Esophagus muscularis mucosa (tissue), 4 donors: ENCODE measurements around the gene YKT6. TPM values are rescaled to one million over a fixed set of nuclear protein-coding genes. Genes with fewer than 3 reads are reported as not detected.

ENCODE experiments used
- DNase-seq: peaks from one replicate; pipeline ENCODE4 v3.0.0-alpha.2; 2017; ENCODE audit errors: extremely low spot score
- H3K27ac ChIP-seq, 4 donors: fragments of 200-600 bp; sonication (generic); replicated peaks in 1 of 4; 1 replicate in 3 of 4; 2 replicates in 1 of 4; pipeline ENCODE4 v1.5.1; 2016 to 2019; ENCODE audit warnings: mild to moderate bottlenecking in 1 of 4
- H3K27me3 ChIP-seq, 4 donors: fragments of 200-600 bp; sonication (generic); one replicate each; pipeline versions ENCODE4 v1.5.1 to v1.6.0; 2016 to 2019
- H3K36me3 ChIP-seq, 4 donors: fragments of 200-600 bp; sonication (generic); one replicate each; pipeline ENCODE4 v1.5.1; 2016 to 2019
- H3K4me1 ChIP-seq, 4 donors: fragments of 200-600 bp; sonication (generic); one replicate each; pipeline ENCODE4 v1.5.1; 2016 to 2019
- H3K4me3 ChIP-seq, 4 donors: fragments of 200-600 bp; sonication (generic); 1 replicate in 2 of 4; 2 replicates in 2 of 4; pipeline ENCODE4 v1.5.1; 2016 to 2019; ENCODE audit warnings: mild to moderate bottlenecking in 4 of 4, moderate library complexity in 1 of 4
- H3K9me3 ChIP-seq, 4 donors: fragments of 200-600 bp; sonication (generic); 1 replicate in 3 of 4; 2 replicates in 1 of 4; pipeline ENCODE4 v1.5.1; 2016 to 2019
- EP300 ChIP-seq: sonication (generic); formaldehyde crosslinking; IDR thresholded peaks from one replicate; pipeline ENCODE4 v1.6.1; 2017; ENCODE audit warnings: antibody characterized with exemption
- POLR2A ChIP-seq: fragments of 450-650 bp; IDR thresholded peaks from one replicate; pipeline ENCODE4 v1.6.1; 2017; ENCODE audit warnings: antibody characterized with exemption, moderate library complexity, mild to moderate bottlenecking, low read depth
- POLR2AphosphoS5 ChIP-seq, 2 donors: sonication (generic); formaldehyde crosslinking; IDR thresholded peaks; one replicate each; pipeline ENCODE4 v1.6.1; 2017; ENCODE audit warnings: antibody characterized with exemption in 2 of 2
- WGBS: methylation state at CpG from one replicate; pipeline ENCODE4 v1.1.5; 2018; 5-methylcytosine and 5-hydroxymethylcytosine counted together
- intact Hi-C: fragments of 100-400 bp; cut with DNase I; formaldehyde crosslinking; loops from one replicate; pipeline ENCODE4 v1.15.1; 2023
- total RNA-seq, 4 donors: library from RNA; depleted of rRNA; stranded (reverse); fragments of >200 nt; gene quantifications; one replicate each; pipeline versions ENCODE4 v1.1.0 to v1.2.1, GENCODE V29; 2016
- TF ChIP-seq, protein P1 (sequence below), 3 experiments: fragments of 200-600 bp in 2 of 3; fragments of 450-650 bp in 1 of 3; sonication (generic) in 2 of 3; IDR thresholded peaks; one replicate each; pipeline ENCODE4 v1.5.1; 2017 to 2019; ENCODE audit warnings: antibody characterized with exemption in 3 of 3, mild to moderate bottlenecking in 2 of 3, moderate library complexity in 1 of 3

YKT6 gene
- total RNA-seq, 4 donors from 2014 or later, result 49.8 to 79.5 (median 64.4) TPM

DNA sequence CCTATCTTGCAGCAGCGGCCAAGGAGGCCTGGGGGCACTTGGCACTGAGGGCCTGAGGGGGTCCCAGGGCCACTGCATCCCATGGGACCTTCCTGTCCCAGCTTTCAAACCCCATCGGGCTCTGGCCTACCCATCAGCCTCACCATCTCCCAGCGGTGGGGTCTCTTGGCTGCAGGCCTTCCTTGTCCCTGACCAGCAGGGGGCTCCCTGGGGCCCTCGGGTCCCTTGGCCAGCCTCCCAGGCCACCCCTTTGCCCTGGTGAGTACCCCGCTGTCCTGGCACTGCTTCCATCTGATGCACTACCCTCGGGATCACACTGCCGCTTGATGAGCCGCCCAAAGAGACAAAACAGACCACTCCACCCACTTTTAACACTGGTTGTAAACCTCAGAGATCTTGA, 43.5 kb downstream of the YKT6 start:
- WGBS, result 72% methylated on average over 5 of the region's 8 CpGs
- DNase-seq, result no peak
- Histone ChIP-seq H3K4me3 (no peak overlapping the region), H3K27me3 (peaks cover 0 to 10% (median 0%) of the 10 kb centered on the region in 4 donors), H3K36me3 (no peaks in the 10 kb centered on the region), H3K4me1 (peaks cover 0 to 8% (median 6%) of the 10 kb centered on the region in 4 donors), H3K9me3 (no peaks in the 10 kb centered on the region), H3K27ac (no peak overlapping the region)
- intact Hi-C loops, result loop anchor here (5.0 kb wide), 1 partner anchor 323 kb away; no protein-coding TSS in a partner anchor
- TF ChIP-seq POLR2AphosphoS5 (IDR thresholded peaks at IDR 0.05), result no peak
- TF ChIP-seq, protein P1, sequence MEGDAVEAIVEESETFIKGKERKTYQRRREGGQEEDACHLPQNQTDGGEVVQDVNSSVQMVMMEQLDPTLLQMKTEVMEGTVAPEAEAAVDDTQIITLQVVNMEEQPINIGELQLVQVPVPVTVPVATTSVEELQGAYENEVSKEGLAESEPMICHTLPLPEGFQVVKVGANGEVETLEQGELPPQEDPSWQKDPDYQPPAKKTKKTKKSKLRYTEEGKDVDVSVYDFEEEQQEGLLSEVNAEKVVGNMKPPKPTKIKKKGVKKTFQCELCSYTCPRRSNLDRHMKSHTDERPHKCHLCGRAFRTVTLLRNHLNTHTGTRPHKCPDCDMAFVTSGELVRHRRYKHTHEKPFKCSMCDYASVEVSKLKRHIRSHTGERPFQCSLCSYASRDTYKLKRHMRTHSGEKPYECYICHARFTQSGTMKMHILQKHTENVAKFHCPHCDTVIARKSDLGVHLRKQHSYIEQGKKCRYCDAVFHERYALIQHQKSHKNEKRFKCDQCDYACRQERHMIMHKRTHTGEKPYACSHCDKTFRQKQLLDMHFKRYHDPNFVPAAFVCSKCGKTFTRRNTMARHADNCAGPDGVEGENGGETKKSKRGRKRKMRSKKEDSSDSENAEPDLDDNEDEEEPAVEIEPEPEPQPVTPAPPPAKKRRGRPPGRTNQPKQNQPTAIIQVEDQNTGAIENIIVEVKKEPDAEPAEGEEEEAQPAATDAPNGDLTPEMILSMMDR (IDR thresholded peaks at IDR 0.05), result peak in 1 of 3 experiments; percentile 32

GRCh38 chr7:44246396-44247113, 45.8 kb downstream of the YKT6 start:
- Histone ChIP-seq H3K36me3 (no peaks in the 10 kb centered on the region), H3K27ac (no peak overlapping the region), H3K9me3 (no peaks in the 10 kb centered on the region), H3K4me3 (no peak overlapping the region), H3K4me1 (peaks cover 0 to under 1% (median 0%) of the 10 kb centered on the region in 4 donors), H3K27me3 (no peaks in the 10 kb centered on the region)
- no peak for TF ChIP-seq EP300
- no peak for DNase-seq
- WGBS, result 95% methylated on average over 7 of the region's 7 CpGs
- intact Hi-C loops, result no loop called here

- no peaks in the 10 kb centered on the region for H3K4me1 ChIP-seq
- H3K27ac ChIP-seq, result no peak overlapping the region
- TF ChIP-seq, protein P1 (IDR thresholded peaks at IDR 0.05), result no peak
- no peak for TF ChIP-seq EP300
- no peak for TF ChIP-seq POLR2AphosphoS5 (IDR thresholded peaks at IDR 0.05)
- TF ChIP-seq POLR2A, result no peak
- H3K27me3 ChIP-seq, result no peaks in the 10 kb centered on the region
- DNase-seq, result no peak
- no peaks in the 10 kb centered on the region for H3K36me3 ChIP-seq
- intact Hi-C loops, result no loop called here
- H3K9me3 ChIP-seq, result no peaks in the 10 kb centered on the region
- H3K4me3 ChIP-seq, result no peak overlapping the region
- 68% methylated on average over 3 of the region's 10 CpGs for WGBS
These were observed 47.3 kb downstream of the YKT6 start for GRCh38 chr7:44247868-44248651.

GRCh38 chr7:44249639-44250234, 49.0 kb downstream of the YKT6 start:
- H3K4me3 ChIP-seq, result no peak overlapping the region
- no peaks in the 10 kb centered on the region for H3K27me3 ChIP-seq
- no peak for DNase-seq
- H3K9me3 ChIP-seq, result no peaks in the 10 kb centered on the region
- 81% methylated on average over 12 of the region's 15 CpGs for WGBS
- TF ChIP-seq POLR2AphosphoS5 (IDR thresholded peaks at IDR 0.05), result no peak
- no peak for TF ChIP-seq POLR2A
- TF ChIP-seq EP300, result no peak
- TF ChIP-seq, protein P1 (IDR thresholded peaks at IDR 0.05), result no peak
- no peaks in the 10 kb centered on the region for H3K36me3 ChIP-seq
- intact Hi-C loops, result no loop called here
- no peak overlapping the region for H3K27ac ChIP-seq
- H3K4me1 ChIP-seq, result no peaks in the 10 kb centered on the region

- Histone ChIP-seq H3K27me3 (no peaks in the 10 kb centered on the region), H3K4me1 (peaks cover 0 to 11% (median under 1%) of the 10 kb centered on the region in 4 donors), H3K36me3 (no peaks in the 10 kb centered on the region), H3K4me3 (no peak overlapping the region), H3K27ac (no peak overlapping the region), H3K9me3 (no peaks in the 10 kb centered on the region)
- TF ChIP-seq POLR2AphosphoS5 (IDR thresholded peaks at IDR 0.05), result no peak
- TF ChIP-seq, protein P1 (IDR thresholded peaks at IDR 0.05), result no peak
- no peak for TF ChIP-seq EP300
- TF ChIP-seq POLR2A, result no peak
- intact Hi-C loops, result no loop called here
- DNase-seq, result no peak
- WGBS, result 94% methylated on average over 6 of the region's 10 CpGs
These were observed 50.5 kb downstream of the YKT6 start for GRCh38 chr7:44251269-44251668.
